GM10248 (cell line): ENCODE measurements around the gene ZNF775.

Source experiments
- CTCF ChIA-PET: fragments of 300-600 bp; sonication (Branson Sonifier 250); formaldehyde crosslinking; extraction: SDS; loops from one replicate; lab custom pipeline; 2021; ENCODE audit warnings: antibody characterized with exemption; lab: Yijun Ruan, JAX
- POLR2A ChIA-PET: fragments of 350-650 bp; sonication (Branson Sonifier 250); formaldehyde crosslinking; extraction: SDS; loops from one replicate; lab custom pipeline; 2020; ENCODE audit warnings: antibody characterized with exemption; lab: Yijun Ruan, JAX
- DNase-seq: peaks from one replicate; pipeline ENCODE4 v3.0.0; 2012; ENCODE audit errors: extremely low spot score
- CTCF ChIP-seq: IDR thresholded peaks from 2 replicates; pipeline ENCODE4 v1.5.1; 2012; ENCODE audit warnings: mild to moderate bottlenecking, low read depth; ENCODE audit errors: extremely low read depth, missing control alignments, control extremely low read depth

Gene ZNF775

GRCh38 chr7:150370612-150371071 lies 8.5 kb upstream of the ZNF775 start:
- POLR2A ChIA-PET, result interaction anchor here (1.1 to 1.5 kb wide), 2 partner anchors 7 to 15 kb away, joined by 3 to 5 read pairs; no protein-coding TSS in a partner anchor
- CTCF ChIA-PET, result interaction anchor here (0.7 to 7.1 kb wide), 5 partner anchors 14 to 48 kb away, joined by 3 to 66 read pairs (median 3); no protein-coding TSS in a partner anchor
- TF ChIP-seq CTCF, result no peak
- no peak for DNase-seq

GRCh38 chr7:150371131-150371995 lies 7.8 kb upstream of the ZNF775 start:
- TF ChIP-seq CTCF, result no peak
- CTCF ChIA-PET, result interaction anchor here (0.7 to 7.1 kb wide), 4 partner anchors 15 to 47 kb away, joined by 3 to 66 read pairs (median 3); no protein-coding TSS in a partner anchor
- POLR2A ChIA-PET, result no interaction called here
- no peak for DNase-seq

GRCh38 chr7:150371996-150372270 lies 7.2 kb upstream of the ZNF775 start:
- ChIA-PET POLR2A (no interaction called here), CTCF (no interaction called here)
- TF ChIP-seq CTCF, result no peak
- DNase-seq, result no peak

GRCh38 chr7:150372271-150373048 lies 6.7 kb upstream of the ZNF775 start:
- TF ChIP-seq CTCF, result no peak
- CTCF ChIA-PET, result interaction anchor here (1.5 kb wide), 1 partner anchor 14 kb away, joined by 5 read pairs; no protein-coding TSS in a partner anchor
- DNase-seq, result no peak
- POLR2A ChIA-PET, result no interaction called here

GRCh38 chr7:150373049-150373801 lies 5.9 kb upstream of the ZNF775 start:
- ChIA-PET POLR2A (interaction anchor here (0.9 to 1.0 kb wide), 2 partner anchors 19 to 36 kb away, joined by 3 read pairs; no protein-coding TSS in a partner anchor), CTCF (interaction anchor here (1.1 to 1.5 kb wide), 3 partner anchors 9 to 17 kb away, joined by 3 to 5 read pairs (median 3); no protein-coding TSS in a partner anchor)
- no peak for TF ChIP-seq CTCF
- no peak for DNase-seq
